ENCODE results near the gene TLDC2.
"Not testable (repeated sequence)": the region's sequence is repeated elsewhere in the genome, so short reads cannot be mapped to it uniquely, and the experiment has no call there.

The TLDC2 gene

GRCh38 chr20:36835025-36835424 lies 40.9 kb upstream of the TLDC2 start:
- no peak overlapping the region; the same call in 1 of the 2 replicates for H3K4me3 ChIP-seq (ENCODE audit: low read length)
- TF ChIP-seq CTCF (conservative IDR thresholded peaks at IDR 0.05; ENCODE audit: low read length): no peak
- no peak for DNase-seq (ENCODE audit: low read depth)

- no peak for TF ChIP-seq CTCF (conservative IDR thresholded peaks at IDR 0.05; ENCODE audit: low read length)
- peak overlapping the region; percentile 36 for H3K4me3 ChIP-seq (ENCODE audit: low read length)
- peak; percentile 93 for DNase-seq (ENCODE audit: low read depth)
Observed at GRCh38 chr20:36835453-36836198, 40.3 kb upstream of the TLDC2 start.

GRCh38 chr20:36836591-36837269 lies 39.2 kb upstream of the TLDC2 start:
- H3K4me3 ChIP-seq (ENCODE audit: low read length): no peak overlapping the region

GRCh38 chr20:36838376-36838775 lies 37.6 kb upstream of the TLDC2 start:
- not testable (repeated sequence) for H3K4me3 ChIP-seq (ENCODE audit: low read length); DNase-seq (ENCODE audit: low read depth)

More at GRCh38 chr20:36836591-36837269, 39.2 kb upstream of the TLDC2 start:
- TF ChIP-seq CTCF (conservative IDR thresholded peaks at IDR 0.05; ENCODE audit: low read length): peak; percentile 42
- DNase-seq (ENCODE audit: low read depth): peak; percentile 34

- no peak for TF ChIP-seq CTCF (conservative IDR thresholded peaks at IDR 0.05; ENCODE audit: low read length)
- no peak for DNase-seq (ENCODE audit: low read depth)
- no peak overlapping the region for H3K4me3 ChIP-seq (ENCODE audit: low read length)
Observed at GRCh38 chr20:36839150-36839549, 36.8 kb upstream of the TLDC2 start.

- not testable (repeated sequence) for DNase-seq (ENCODE audit: low read depth); H3K4me3 ChIP-seq (ENCODE audit: low read length)
Observed at GRCh38 chr20:36841030-36841429, 34.9 kb upstream of the TLDC2 start.

GRCh38 chr20:36845288-36845971 lies 30.5 kb upstream of the TLDC2 start:
- no peak overlapping the region for H3K4me3 ChIP-seq (ENCODE audit: low read length)
- TF ChIP-seq CTCF (conservative IDR thresholded peaks at IDR 0.05; ENCODE audit: low read length): no peak
- no peak for DNase-seq (ENCODE audit: low read depth)

All from AG10803 (cell line).